ENCODE data around the gene MRPL14. TPM values are rescaled to one million over a fixed set of nuclear protein-coding genes. Genes with fewer than 3 reads are reported as not detected.

Gene MRPL14
- total RNA-seq, 1 experiment from 2014 or later = 69.6 TPM

GRCh38 chr6:44169154-44169553 lies 41.9 kb upstream of the MRPL14 start:
- Histone ChIP-seq H4K20me1 (ENCODE audit: insufficient read depth) (no peaks in the 10 kb centered on the region), H3K9ac (ENCODE audit: low read length) (no peak overlapping the region), H2AFZ (ENCODE audit: low read depth, low read length, poor library complexity, severe bottlenecking) (no peak overlapping the region), H3K4me3 (replicated peaks in 1 of 2; ENCODE audit: low read depth in 1 of 2, low read length in 2 of 2) (no peak overlapping the region), H3K79me2 (ENCODE audit: insufficient read depth, low read length) (no peaks in the 10 kb centered on the region), H3K27ac (ENCODE audit: low read depth, low read length) (no peak overlapping the region), H3K9me3 (ENCODE audit: control insufficient read depth in 1 of 2, insufficient read depth in 1 of 2, low read depth in 1 of 2, low read length in 2 of 2) (no peaks in the 10 kb centered on the region), H3K36me3 (ENCODE audit: control insufficient read depth in 1 of 2, insufficient read depth in 2 of 2, low read length in 2 of 2) (no peaks in the 10 kb centered on the region), H3K4me2 (ENCODE audit: low read length) (no peak overlapping the region), H3K4me1 (ENCODE audit: control insufficient read depth in 1 of 2, insufficient read depth in 2 of 2, low read length in 2 of 2) (peaks cover 3 to 20% of the 10 kb centered on the region in 2 experiments; a peak in 3 of 4 replicates), H3K27me3 (ENCODE audit: insufficient read depth, low read length) (peaks cover 8% of the 10 kb centered on the region), H3K9me2 (ENCODE audit: insufficient read depth) (no peaks in the 10 kb centered on the region)
- intact Hi-C loops (cut with micrococcal nuclease) = no loop called here
- CTCF ChIA-PET = interaction anchor here (1.4 kb wide), 1 partner anchor 88 kb away, joined by 4 read pairs; the partner anchor contains the start of gene SLC35B2
- no TSS peak for BruUV-seq (replicated peaks)
- DNase-seq (ENCODE audit: low read depth, low spot score) = no peak
- RAD21 ChIA-PET (ENCODE audit: low non-redundant PET in 1 of 2, low total read pairs in 2 of 2, uncharacterized antibody in 2 of 2, unreplicated experiment in 2 of 2) = no interaction called here
- TF ChIP-seq ZNF274 (IDR thresholded peaks at IDR 0.05; ENCODE audit: low read depth, low read length) = no peak
- TF ChIP-seq SP1 (IDR thresholded peaks at IDR 0.05; ENCODE audit: low read depth) = no peak
- no peak for TF ChIP-seq POLR2AphosphoS5 (IDR thresholded peaks at IDR 0.05; ENCODE audit: low read depth, low read length)
- TF ChIP-seq ZBTB33 (IDR thresholded peaks at IDR 0.05; ENCODE audit: extremely low read depth, insufficient replicate concordance, low read length) = no peak
- TF ChIP-seq REST (IDR thresholded peaks at IDR 0.05; ENCODE audit: low read depth) = no peak
- no peak for TF ChIP-seq YY1 (IDR thresholded peaks at IDR 0.05; ENCODE audit: extremely low read depth, insufficient replicate concordance, low read depth, low read length)
- no peak for TF ChIP-seq SRF (IDR thresholded peaks at IDR 0.05; ENCODE audit: low read depth)
- ATAC-seq = no peak
- POLR2A ChIA-PET = no interaction called here

Data from HCT116 (cell line).